ENCODE results near the gene RBFOX2. TPM values are rescaled to one million over a fixed set of nuclear protein-coding genes. Genes with fewer than 3 reads are reported as not detected.
A peak's percentile ranks its signal among the peaks of the same experiment; 100 is the strongest.

Gene RBFOX2
- total RNA-seq, 2 donors from 2014 or later: 71.5 to 73.6 TPM

- ATAC-seq (no peak), DNase-seq (no peak)
- intact Hi-C loops (cut with DNase I): no loop called here
These were observed 69.4 kb downstream of the RBFOX2 start for GRCh38 chr22:35959121-35959800.

GRCh38 chr22:35958334-35958733 lies 70.3 kb downstream of the RBFOX2 start:
- intact Hi-C loops (cut with DNase I): no loop called here
- ATAC-seq (no peak), DNase-seq (no peak)

- intact Hi-C loops (cut with DNase I): no loop called here
- DNase-seq (no peak), ATAC-seq (no peak)
These were observed 71.0 kb downstream of the RBFOX2 start for GRCh38 chr22:35957589-35957988.

- no peak for DNase-seq
- intact Hi-C loops (cut with DNase I): no loop called here
- ATAC-seq: no peak
These were observed 71.8 kb downstream of the RBFOX2 start for GRCh38 chr22:35956850-35957249.

GRCh38 chr22:35955546-35955945 lies 73.1 kb downstream of the RBFOX2 start:
- DNase-seq (no peak), ATAC-seq (no peak)
- intact Hi-C loops (cut with DNase I): no loop called here

- DNase-seq: no peak
- no peak for ATAC-seq
- intact Hi-C loops (cut with DNase I): no loop called here
These were observed 76.0 kb downstream of the RBFOX2 start for GRCh38 chr22:35952576-35952975.

- intact Hi-C loops (cut with DNase I): no loop called here
- no peak for ATAC-seq
- DNase-seq: no peak
These were observed 78.4 kb downstream of the RBFOX2 start for GRCh38 chr22:35950262-35950661.

GRCh38 chr22:35949243-35949642 lies 79.4 kb downstream of the RBFOX2 start:
- intact Hi-C loops (cut with DNase I): no loop called here
- no peak for ATAC-seq
- DNase-seq: no peak

- intact Hi-C loops (cut with DNase I): no loop called here
- no peak for DNase-seq
- no peak for ATAC-seq
These were observed 80.7 kb downstream of the RBFOX2 start for GRCh38 chr22:35947794-35948425.

GRCh38 chr22:35944458-35944857 lies 84.2 kb downstream of the RBFOX2 start:
- DNase-seq: no peak
- ATAC-seq: no peak
- intact Hi-C loops (cut with DNase I): no loop called here

- no peak for DNase-seq
- intact Hi-C loops (cut with DNase I): no loop called here
- no peak for ATAC-seq
These were observed 88.5 kb downstream of the RBFOX2 start for GRCh38 chr22:35940166-35940565.

- intact Hi-C loops (cut with DNase I): loop anchor here in 1 of 2 donors (10.0 kb wide), 1 partner anchor 127 kb away; no protein-coding TSS in a partner anchor
- no peak for ATAC-seq
- no peak for DNase-seq
These were observed 90.4 kb downstream of the RBFOX2 start for GRCh38 chr22:35938226-35938625.

- peak; percentile 88 to 99 for ATAC-seq
- intact Hi-C loops (cut with DNase I): loop anchor here (2.0 to 10.0 kb wide), 5 partner anchors 96 to 196 kb away; partner anchors contain the start of gene RBFOX2 (in 1 of the 2)
- DNase-seq: no peak
These were observed 97.7 kb downstream of the RBFOX2 start for GRCh38 chr22:35930933-35931332.

- DNase-seq: no peak
- intact Hi-C loops (cut with DNase I): no loop called here
These were observed 100.3 kb downstream of the RBFOX2 start for GRCh38 chr22:35928285-35928798.

GRCh38 chr22:35923026-35923425 lies 105.6 kb downstream of the RBFOX2 start:
- DNase-seq (no peak), ATAC-seq (no peak)
- intact Hi-C loops (cut with DNase I): loop anchor here (5.0 kb wide), 2 partner anchors 161 to 296 kb away; no protein-coding TSS in a partner anchor

More at GRCh38 chr22:35928285-35928798, 100.3 kb downstream of the RBFOX2 start:
- ATAC-seq: no peak

- DNase-seq (peak; percentile 64), ATAC-seq (peak; percentile 86 to 92)
- intact Hi-C loops (cut with DNase I): loop anchor here (5.0 kb wide), 2 partner anchors 159 to 294 kb away; no protein-coding TSS in a partner anchor
These were observed 106.8 kb downstream of the RBFOX2 start for GRCh38 chr22:35921777-35922176.

- no peak for DNase-seq
- intact Hi-C loops (cut with DNase I): loop anchor here (5.0 kb wide), 2 partner anchors 159 to 294 kb away; no protein-coding TSS in a partner anchor
- ATAC-seq: no peak
These were observed 107.6 kb downstream of the RBFOX2 start for GRCh38 chr22:35921044-35921443.

GRCh38 chr22:35919002-35919542 lies 109.6 kb downstream of the RBFOX2 start:
- intact Hi-C loops (cut with DNase I): no loop called here
- ATAC-seq (no peak), DNase-seq (no peak)

GRCh38 chr22:35918456-35918855 lies 110.2 kb downstream of the RBFOX2 start:
- peak in 1 of 2 donors; percentile 46 for ATAC-seq
- no peak for DNase-seq
- intact Hi-C loops (cut with DNase I): no loop called here

GRCh38 chr22:35917651-35918050 lies 111.0 kb downstream of the RBFOX2 start:
- no peak for DNase-seq
- intact Hi-C loops (cut with DNase I): no loop called here

More at GRCh38 chr22:35917651-35918050, 111.0 kb downstream of the RBFOX2 start:
- ATAC-seq: no peak
